GM12878 (cell line): Measurements from ENCODE around the gene SOCS4. TPM values are rescaled to one million over a fixed set of nuclear protein-coding genes. Genes with fewer than 3 reads are reported as not detected.

Experiments
- ATAC-seq: fragments of 200-7000 bp; cut with Tn5 transposase; 3 replicates; pipeline ENCODE4 v1.9.1; 2020; ENCODE audit warnings: mild to moderate bottlenecking, moderate library complexity
- BruUV-seq: library from RNA; stranded (reverse); fragments of 400-500 nt; replicated peaks from 2 replicates; lab custom pipeline; 2021; lab: Mats Ljungman, UMichigan
- CTCF ChIA-PET: fragments of 300-600 bp; sonication (Branson Sonifier 250); formaldehyde crosslinking; extraction: SDS; loops from one replicate; lab custom pipeline; 2021; ENCODE audit warnings: inconsistent platforms; lab: Yijun Ruan, JAX
- POLR2A ChIA-PET: fragments of 350-600 bp; formaldehyde crosslinking; extraction: SDS; loops from one replicate; lab custom pipeline; 2021; ENCODE audit warnings: inconsistent platforms; lab: Charles Lee
- RAD21 ChIA-PET: fragments of 300-600 bp; sonication (Branson Sonifier 250); formaldehyde crosslinking; loops from one replicate; lab custom pipeline; 2023; ENCODE audit warnings: antibody characterized with exemption; ENCODE audit not compliant: unreplicated experiment; lab: Charles Lee
- SMC1A ChIA-PET: fragments of 300-600 bp; sonication (Branson Sonifier 250); formaldehyde crosslinking; loops from one replicate; lab custom pipeline; 2023; ENCODE audit not compliant: unreplicated experiment, uncharacterized antibody; lab: Charles Lee
- DNase-seq: peaks from one replicate; pipeline ENCODE4 v3.0.0-alpha.2; 2011; ENCODE audit warnings: low read depth, low spot score
- FAIRE-seq: peaks from 3 replicates; lab custom pipeline; 2011; peaks lifted over from hg19 to GRCh38; lab: Jason Lieb, UNC
- H2AFZ ChIP-seq: 2 replicates; pipeline ENCODE4 v1.6.0; 2011; ENCODE audit warnings: low read depth, low read length, control low read depth; ENCODE audit not compliant: control insufficient read depth
- H3K27ac ChIP-seq: 2 replicates; pipeline ENCODE4 v1.5.1; 2011; ENCODE audit warnings: control low read depth; ENCODE audit not compliant: control insufficient read depth, insufficient read depth
- H3K27me3 ChIP-seq, 2 experiments: replicated peaks in 1 of 2; 2 replicates each; pipeline versions ENCODE4 v1.6.0 to v1.6.1; 2011; ENCODE audit warnings: low read length in 1 of 2; ENCODE audit not compliant: control insufficient read depth in 2 of 2, insufficient read depth in 2 of 2
- H3K36me3 ChIP-seq, 2 experiments: 2 replicates each; pipeline ENCODE4 v1.5.1; 2011; ENCODE audit warnings: low read length in 1 of 2; ENCODE audit not compliant: control insufficient read depth in 2 of 2, insufficient read depth in 2 of 2
- H3K4me1 ChIP-seq: 2 replicates; pipeline ENCODE4 v1.6.1; 2011; ENCODE audit warnings: mild to moderate bottlenecking, low read length, moderate library complexity, mixed read lengths; ENCODE audit not compliant: control insufficient read depth, insufficient read depth
- H3K4me2 ChIP-seq: 2 replicates; pipeline ENCODE4 v1.6.0; 2011; ENCODE audit warnings: control low read depth; ENCODE audit not compliant: control insufficient read depth, insufficient read depth
- H3K4me3 ChIP-seq: fragments of 200-600 bp; sonication (generic); 2 replicates; pipeline ENCODE4 v1.5.1; 2016
- H3K79me2 ChIP-seq: 2 replicates; pipeline ENCODE4 v1.6.0; 2011; ENCODE audit warnings: low read length; ENCODE audit not compliant: control insufficient read depth, insufficient read depth
- H3K9ac ChIP-seq: 2 replicates; pipeline ENCODE4 v1.8.0; 2011; ENCODE audit warnings: low read length, control low read depth, mixed read lengths; ENCODE audit not compliant: control insufficient read depth, insufficient read depth
- H3K9me3 ChIP-seq: replicated peaks from 3 replicates; pipeline ENCODE4 v1.5.1; 2011; ENCODE audit warnings: mild to moderate bottlenecking, low read length; ENCODE audit not compliant: control insufficient read depth, insufficient read depth
- H4K20me1 ChIP-seq: 2 replicates; pipeline ENCODE4 v1.6.0; 2011; ENCODE audit not compliant: control insufficient read depth, insufficient read depth
- EGR1 ChIP-seq, 2 experiments: IDR thresholded peaks; 1 replicate in 1 of 2; 2 replicates in 1 of 2; pipeline ENCODE4 v1.6.1; 2011 to 2012; ENCODE audit warnings: low read depth in 2 of 2, low read length in 2 of 2, borderline replicate concordance in 1 of 2, mild to moderate bottlenecking in 1 of 2, moderate library complexity in 1 of 2
- IRF3 ChIP-seq: fragments of 450-650 bp; IDR thresholded peaks from 2 replicates; pipeline ENCODE4 v1.6.1; 2014; ENCODE audit warnings: mild to moderate bottlenecking
- NFIC ChIP-seq: IDR thresholded peaks from 2 replicates; pipeline ENCODE4 v1.6.1; 2012; ENCODE audit warnings: low read depth, mild to moderate bottlenecking, inconsistent platforms, low read length, moderate library complexity
- NR2C1 ChIP-seq: fragments of 450-650 bp; IDR thresholded peaks from 2 replicates; pipeline ENCODE4 v1.6.1; 2017; ENCODE audit warnings: antibody characterized with exemption, mild to moderate bottlenecking, moderate library complexity
- PML ChIP-seq: IDR thresholded peaks from 2 replicates; pipeline ENCODE4 v1.6.1; 2012; ENCODE audit warnings: low read length, inconsistent platforms
- SREBF1 ChIP-seq: IDR thresholded peaks from 2 replicates; pipeline ENCODE4 v1.6.1; 2012; ENCODE audit warnings: mild to moderate bottlenecking, low read length
- SRF ChIP-seq, 2 experiments: IDR thresholded peaks; 2 replicates each; pipeline ENCODE4 v1.6.1; 2011; ENCODE audit warnings: low read depth in 2 of 2, low read length in 2 of 2, mild to moderate bottlenecking in 1 of 2, moderate library complexity in 1 of 2
- STAT3 ChIP-seq: IDR thresholded peaks from 2 replicates; pipeline ENCODE4 v1.6.1; 2011; ENCODE audit warnings: low read depth, low read length, improper control_type of control experiment
- YY1 ChIP-seq: IDR thresholded peaks from 2 replicates; pipeline ENCODE4 v1.6.1; 2011; ENCODE audit warnings: low read depth, mild to moderate bottlenecking, low read length
- WGBS: methylation state at CpG from one replicate; pipeline ENCODE4 v1.1.6; 2016; ENCODE audit warnings: low lambda C conversion rate; ENCODE audit not compliant: insufficient replicate concordance, insufficient coverage; ENCODE audit errors: missing lambda C conversion rate; 5-methylcytosine and 5-hydroxymethylcytosine counted together
- in situ Hi-C: fragments of 300-500 bp; cut with MboI; formaldehyde crosslinking; loops from 9 replicates; pipeline ENCODE4 v1.14.3; 2018; ENCODE audit warnings: mixed read lengths
- intact Hi-C: fragments of 100-400 bp; cut with micrococcal nuclease; formaldehyde crosslinking; loops from one replicate; pipeline ENCODE4 v1.14.2; 2022; ENCODE audit not compliant: unreplicated experiment
- polyA plus RNA-seq, 11 experiments: library from polyadenylated mRNA; depleted of rRNA in 4 of 11; unstranded in 6 of 11; stranded (reverse) in 5 of 11; fragments of >200 nt; fragmentation: Nextera tagmentation in 4 of 11; fragmentation: Illumina TruSeq in 1 of 11; extraction: Ambion mirVana in 4 of 11; extraction: Trizol in 1 of 11; gene quantifications; 1 replicate in 1 of 11; 2 replicates in 10 of 11; pipeline versions ENCODE4 v1.2.1 to v1.2.3, GENCODE V29; 2011 to 2016; ENCODE audit warnings: inconsistent platforms in 2 of 11, missing spikeins in 2 of 11, low read depth in 1 of 11
- total RNA-seq, 4 experiments: library from RNA; depleted of rRNA in 3 of 4; stranded (reverse); fragments of >200 nt in 3 of 4; fragmentation: Illumina TruSeq in 1 of 4; extraction: Trizol in 1 of 4; gene quantifications; 2 replicates each; pipeline versions ENCODE4 v1.2.1 to v1.2.3, GENCODE V29; 2013 to 2021
- TF ChIP-seq, protein P1 (sequence below): IDR thresholded peaks from 2 replicates; pipeline ENCODE4 v1.6.1; 2012; ENCODE audit warnings: low read depth, low read length, improper control_type of control experiment
- TF ChIP-seq, protein P2 (sequence below): fragments of 150-350 bp; IDR thresholded peaks from 2 replicates; pipeline ENCODE4 v1.6.1; 2016; ENCODE audit warnings: low read depth, low read length

SOCS4 gene
- total and polyA plus RNA-seq, 10 of the 15 experiments (the other 5 are each of a cell fraction or from before 2014, with no cell fraction given): 5.7 to 31.5 (median 20.8) TPM

DNA sequence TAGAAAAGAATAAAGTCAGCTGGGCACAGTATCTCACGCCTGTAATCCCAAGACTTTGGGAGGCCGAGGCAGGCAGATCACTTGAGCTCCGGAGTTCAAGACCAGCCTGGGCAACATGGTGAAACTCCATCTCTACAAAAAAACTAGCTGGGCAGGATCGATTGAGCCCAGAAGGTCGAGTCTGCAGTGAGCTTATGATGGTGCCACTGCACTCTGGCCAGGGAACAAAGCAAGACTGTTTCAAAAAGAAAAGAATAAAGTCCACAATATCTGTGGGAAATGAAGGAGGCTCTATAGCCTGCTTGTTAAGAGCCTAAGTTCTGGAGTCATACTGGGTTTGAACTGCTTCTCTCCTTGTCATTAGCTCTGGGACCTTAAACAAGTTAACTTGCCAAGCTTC is 32.3 kb downstream of the SOCS4 start:
- in situ Hi-C loops (no loop called here), intact Hi-C loops (no loop called here)
- TF ChIP-seq NR2C1: no peak
- TF ChIP-seq PML: no peak
- TF ChIP-seq YY1: no peak
- no peak for TF ChIP-seq EGR1 (IDR thresholded peaks at IDR 0.05; ENCODE audit: borderline replicate concordance in 1 of 2, low read depth in 2 of 2, low read length in 2 of 2)
- TF ChIP-seq, protein P1, sequence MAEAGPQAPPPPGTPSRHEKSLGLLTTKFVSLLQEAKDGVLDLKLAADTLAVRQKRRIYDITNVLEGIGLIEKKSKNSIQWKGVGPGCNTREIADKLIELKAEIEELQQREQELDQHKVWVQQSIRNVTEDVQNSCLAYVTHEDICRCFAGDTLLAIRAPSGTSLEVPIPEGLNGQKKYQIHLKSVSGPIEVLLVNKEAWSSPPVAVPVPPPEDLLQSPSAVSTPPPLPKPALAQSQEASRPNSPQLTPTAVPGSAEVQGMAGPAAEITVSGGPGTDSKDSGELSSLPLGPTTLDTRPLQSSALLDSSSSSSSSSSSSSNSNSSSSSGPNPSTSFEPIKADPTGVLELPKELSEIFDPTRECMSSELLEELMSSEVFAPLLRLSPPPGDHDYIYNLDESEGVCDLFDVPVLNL: no peak
- no peak for TF ChIP-seq STAT3
- no peak for TF ChIP-seq IRF3
- TF ChIP-seq SRF (IDR thresholded peaks at IDR 0.05; ENCODE audit: low read depth in 2 of 2, low read length in 2 of 2): no peak
- TF ChIP-seq, protein P2, sequence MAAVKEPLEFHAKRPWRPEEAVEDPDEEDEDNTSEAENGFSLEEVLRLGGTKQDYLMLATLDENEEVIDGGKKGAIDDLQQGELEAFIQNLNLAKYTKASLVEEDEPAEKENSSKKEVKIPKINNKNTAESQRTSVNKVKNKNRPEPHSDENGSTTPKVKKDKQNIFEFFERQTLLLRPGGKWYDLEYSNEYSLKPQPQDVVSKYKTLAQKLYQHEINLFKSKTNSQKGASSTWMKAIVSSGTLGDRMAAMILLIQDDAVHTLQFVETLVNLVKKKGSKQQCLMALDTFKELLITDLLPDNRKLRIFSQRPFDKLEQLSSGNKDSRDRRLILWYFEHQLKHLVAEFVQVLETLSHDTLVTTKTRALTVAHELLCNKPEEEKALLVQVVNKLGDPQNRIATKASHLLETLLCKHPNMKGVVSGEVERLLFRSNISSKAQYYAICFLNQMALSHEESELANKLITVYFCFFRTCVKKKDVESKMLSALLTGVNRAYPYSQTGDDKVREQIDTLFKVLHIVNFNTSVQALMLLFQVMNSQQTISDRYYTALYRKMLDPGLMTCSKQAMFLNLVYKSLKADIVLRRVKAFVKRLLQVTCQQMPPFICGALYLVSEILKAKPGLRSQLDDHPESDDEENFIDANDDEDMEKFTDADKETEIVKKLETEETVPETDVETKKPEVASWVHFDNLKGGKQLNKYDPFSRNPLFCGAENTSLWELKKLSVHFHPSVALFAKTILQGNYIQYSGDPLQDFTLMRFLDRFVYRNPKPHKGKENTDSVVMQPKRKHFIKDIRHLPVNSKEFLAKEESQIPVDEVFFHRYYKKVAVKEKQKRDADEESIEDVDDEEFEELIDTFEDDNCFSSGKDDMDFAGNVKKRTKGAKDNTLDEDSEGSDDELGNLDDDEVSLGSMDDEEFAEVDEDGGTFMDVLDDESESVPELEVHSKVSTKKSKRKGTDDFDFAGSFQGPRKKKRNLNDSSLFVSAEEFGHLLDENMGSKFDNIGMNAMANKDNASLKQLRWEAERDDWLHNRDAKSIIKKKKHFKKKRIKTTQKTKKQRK: no peak
- no peak for TF ChIP-seq SREBF1
- no peak for TF ChIP-seq NFIC
- no peak overlapping the region for H3K4me2 ChIP-seq
- H3K79me2 ChIP-seq: peaks cover 74% of the 10 kb centered on the region
- ChIA-PET SMC1A (interaction anchor here (0.6 to 4.0 kb wide), 9 partner anchors 8 to 219 kb away, joined by 3 to 32 read pairs (median 4); no protein-coding TSS in a partner anchor), RAD21 (interaction anchor here (0.6 to 1.0 kb wide), 5 partner anchors 8 to 634 kb away, joined by 3 read pairs; partner anchors contain the start of gene MAPK1IP1L), CTCF (interaction anchor here (0.6 to 2.4 kb wide), 9 partner anchors 8 to 211 kb away, joined by 3 to 15 read pairs (median 3); partner anchors contain the start of gene MAPK1IP1L), POLR2A (interaction anchor here (0.6 to 1.8 kb wide), 9 partner anchors 8 to 487 kb away, joined by 3 to 10 read pairs (median 5); partner anchors contain the start of gene MAPK1IP1L)
- no peak overlapping the region for H3K27ac ChIP-seq
- H3K9me3 ChIP-seq: no peaks in the 10 kb centered on the region; the same call in 2 of the 3 replicates
- DNase-seq (no peak), ATAC-seq (peak; percentile 7; the same call in 1 of the 3 replicates), FAIRE-seq (no peak)
- H3K9ac ChIP-seq: no peak overlapping the region
- no peaks in the 10 kb centered on the region for H3K27me3 ChIP-seq
- BruUV-seq: no TSS peak
- H4K20me1 ChIP-seq: no peaks in the 10 kb centered on the region
- WGBS: 100% methylated on average over 5 of the region's 5 CpGs
- H3K4me1 ChIP-seq: no peaks in the 10 kb centered on the region
- H3K36me3 ChIP-seq: peaks cover 1 to 18% of the 10 kb centered on the region in 2 experiments; a peak in 3 of 4 replicates
- H2AFZ ChIP-seq: no peak overlapping the region
- no peak overlapping the region for H3K4me3 ChIP-seq
